NCI-H1694 treated with DMSO at 0.1 percent for 48 hours (cell line): ENCODE measurements around the gene ZNF831.

Experiments
- DNase-seq: peaks from one replicate; lab custom pipeline; 2025; lab: John Stamatoyannopoulos, UW

ZNF831 gene

DNA sequence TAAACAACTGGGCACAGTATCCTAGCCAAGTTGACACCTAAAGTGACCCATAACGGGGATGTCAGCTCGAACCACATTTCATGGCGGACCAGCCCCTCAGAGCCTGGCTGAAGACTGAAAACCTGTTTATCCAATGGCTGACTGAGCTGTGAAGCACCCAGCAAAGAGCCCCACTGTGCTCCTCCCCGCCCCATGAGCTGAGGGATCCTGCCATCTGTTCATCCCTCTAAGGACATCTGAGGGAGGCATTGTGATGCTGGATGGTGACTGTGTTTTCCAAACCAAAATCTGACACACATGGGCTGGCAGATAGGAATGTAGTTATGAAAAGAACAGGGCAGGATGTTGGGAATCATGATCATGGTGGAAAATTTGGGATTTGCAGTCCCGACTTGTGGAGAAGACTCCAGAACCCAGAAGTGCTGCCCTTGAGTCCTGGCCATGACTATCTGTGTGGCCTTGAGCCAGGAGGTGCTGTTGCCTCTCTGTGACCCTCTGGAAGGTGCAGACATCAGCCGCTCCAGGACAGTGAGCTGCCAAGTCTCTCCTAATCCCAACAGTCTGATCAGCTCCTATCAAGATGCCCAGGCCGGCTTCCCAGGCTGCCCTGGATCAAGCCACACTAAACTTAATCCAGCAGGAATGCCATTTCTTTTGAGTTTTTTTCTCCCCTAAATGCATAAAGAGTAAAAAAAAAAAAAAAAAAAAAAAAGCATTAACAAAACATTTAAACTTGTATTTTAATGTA lies 142.5 kb downstream of the ZNF831 start:
- DNase-seq: no peak

DNA sequence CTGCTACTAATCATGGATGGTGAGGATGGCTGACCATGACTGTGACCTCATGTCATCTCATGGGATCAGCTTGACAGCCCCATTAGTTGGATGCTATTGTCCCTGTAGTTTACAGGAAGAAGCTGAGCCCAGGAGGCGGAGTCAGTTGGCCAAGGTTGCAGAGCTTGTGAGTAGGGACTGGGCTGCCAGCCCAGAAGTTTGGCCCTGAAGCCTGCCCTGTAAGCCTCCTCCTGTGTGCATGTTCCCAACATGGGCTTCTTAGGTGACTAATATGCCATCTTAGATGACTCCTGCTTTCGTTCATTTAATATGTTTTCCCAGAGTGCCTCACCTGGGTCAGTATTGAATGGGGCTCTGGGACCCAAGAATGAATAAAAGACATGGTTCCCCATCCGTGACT lies 143.6 kb downstream of the ZNF831 start:
- no peak for DNase-seq
